Activated T-cell treated with anti-CD3 and anti-CD28 coated beads, Interleukin-2, amount 50 U/mL, for 1 hour (primary cell): Measurements from ENCODE around the gene ATG5.
"Not testable (repeated sequence)": the region's sequence is repeated elsewhere in the genome, so short reads cannot be mapped to it uniquely, and the experiment has no call there.

Source experiments
- DNase-seq: peaks from one replicate; pipeline ENCODE4 v3.0.0-alpha.2; 2020

The ATG5 gene

DNA sequence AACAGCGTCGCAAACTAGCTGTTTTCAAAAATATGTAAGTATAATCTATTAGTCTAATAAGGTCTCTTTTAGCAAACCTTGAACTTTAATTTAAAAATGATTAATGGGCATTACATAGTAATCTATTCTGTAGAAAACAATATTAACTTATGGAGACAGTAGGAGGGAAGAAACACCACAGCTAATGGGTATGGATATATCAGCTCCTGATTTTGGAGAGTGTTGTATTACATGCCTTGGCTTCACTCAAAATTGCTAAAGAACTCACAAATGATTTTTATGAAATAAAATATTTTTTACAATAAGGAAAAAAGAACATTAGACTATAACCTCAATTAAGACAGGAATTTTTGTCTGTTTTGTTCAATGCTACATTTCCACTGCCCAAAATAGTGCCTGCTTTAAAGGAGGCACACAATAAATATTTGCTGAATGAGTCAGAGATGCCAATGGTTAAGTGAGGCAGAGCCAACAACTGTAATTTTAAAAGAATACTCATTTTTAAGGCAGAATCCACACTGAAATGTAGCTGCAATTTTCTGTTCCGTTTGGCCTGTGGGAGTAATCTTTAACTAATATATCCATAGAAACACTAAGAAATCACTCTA, 15.7 kb downstream of the ATG5 start:
- DNase-seq: no peak

DNA sequence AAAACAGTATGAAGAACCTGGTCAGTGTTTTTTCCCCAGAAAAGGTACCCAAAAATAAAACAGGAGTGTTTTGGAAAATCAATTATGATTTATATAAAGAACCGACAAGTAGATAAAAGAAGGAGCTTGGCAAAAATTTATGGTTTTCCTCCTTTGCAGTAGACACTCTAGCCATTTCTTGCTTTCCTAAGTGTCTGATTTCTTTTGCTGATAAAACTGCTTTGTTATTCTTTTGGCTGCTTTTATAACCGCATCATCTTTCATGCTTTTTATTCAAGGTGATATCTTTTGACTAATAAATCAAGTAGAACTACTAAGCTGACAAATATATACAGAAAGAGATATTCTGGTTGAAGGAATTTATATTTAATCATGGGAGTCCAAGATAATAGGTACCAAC, 16.6 kb downstream of the ATG5 start:
- DNase-seq: no peak

DNA sequence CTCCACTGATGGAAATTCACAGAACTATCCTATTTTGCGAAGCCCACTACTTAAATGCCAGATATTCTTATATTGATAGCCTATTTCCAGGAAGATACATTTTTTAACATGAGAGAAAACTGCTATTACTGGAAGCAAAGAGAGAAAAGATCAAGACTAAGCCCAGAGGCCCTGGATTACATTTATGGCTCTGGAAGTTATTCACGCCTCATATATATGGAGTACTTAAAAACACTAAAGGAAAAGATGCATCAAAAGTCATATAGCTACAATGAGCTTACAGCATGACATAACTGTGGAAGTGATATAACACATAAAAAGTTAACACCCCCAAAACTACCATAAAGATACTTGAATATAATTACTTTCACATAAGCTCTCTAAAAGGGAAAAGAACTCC, 19.8 kb downstream of the ATG5 start:
- DNase-seq: no peak

DNA sequence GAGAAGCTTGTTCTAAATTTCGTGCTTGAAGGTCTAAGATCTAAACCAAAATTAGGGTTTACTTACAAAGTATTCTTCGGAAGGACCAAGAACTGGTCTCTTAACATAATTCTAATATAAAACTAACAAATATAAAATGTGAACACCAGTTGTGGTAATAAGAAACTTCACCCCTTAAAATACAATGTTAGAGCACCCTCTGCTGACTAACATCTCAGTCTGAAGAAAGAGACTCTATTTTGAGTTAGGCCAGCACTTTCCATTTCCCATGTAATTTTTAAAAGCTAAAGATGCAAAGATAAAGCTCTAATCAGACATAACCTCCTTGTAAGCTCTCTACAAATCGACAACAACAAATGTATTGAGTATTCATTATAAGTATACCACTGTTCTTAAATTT, 24.6 kb downstream of the ATG5 start:
- DNase-seq: no peak

DNA sequence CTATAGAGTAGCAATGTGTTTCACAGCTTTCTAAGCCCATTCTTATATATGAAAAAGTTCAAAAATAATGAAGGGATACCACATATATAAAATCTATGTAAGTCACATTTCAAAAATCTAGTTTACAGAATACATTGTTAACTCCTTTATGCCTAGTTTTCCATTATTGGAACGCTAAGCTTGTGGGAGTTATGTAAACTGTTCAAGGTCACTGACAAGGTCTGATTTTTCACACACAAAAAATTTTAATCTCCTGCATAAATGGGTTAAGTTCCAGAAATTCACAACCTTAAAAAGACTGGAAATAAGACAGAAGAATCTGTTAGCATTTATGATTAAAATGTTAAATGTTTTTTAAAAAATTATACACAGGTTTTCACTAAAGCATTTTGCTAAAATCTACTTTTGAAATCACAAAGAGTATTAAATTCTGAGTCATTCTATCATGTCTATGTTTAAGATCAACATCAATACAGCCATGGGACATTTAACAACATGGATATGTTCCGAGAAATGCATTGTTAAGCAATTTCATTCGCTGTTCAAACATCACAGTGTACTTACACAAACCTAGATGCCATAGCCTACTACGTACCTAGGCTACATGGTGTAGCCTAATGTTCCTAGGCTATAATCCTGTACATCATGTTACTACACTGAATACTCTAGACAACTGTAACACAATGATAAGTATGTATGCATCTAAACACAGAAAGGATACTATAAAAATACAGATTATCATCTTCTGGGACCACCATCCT, 25.4 kb downstream of the ATG5 start:
- no peak for DNase-seq

DNA sequence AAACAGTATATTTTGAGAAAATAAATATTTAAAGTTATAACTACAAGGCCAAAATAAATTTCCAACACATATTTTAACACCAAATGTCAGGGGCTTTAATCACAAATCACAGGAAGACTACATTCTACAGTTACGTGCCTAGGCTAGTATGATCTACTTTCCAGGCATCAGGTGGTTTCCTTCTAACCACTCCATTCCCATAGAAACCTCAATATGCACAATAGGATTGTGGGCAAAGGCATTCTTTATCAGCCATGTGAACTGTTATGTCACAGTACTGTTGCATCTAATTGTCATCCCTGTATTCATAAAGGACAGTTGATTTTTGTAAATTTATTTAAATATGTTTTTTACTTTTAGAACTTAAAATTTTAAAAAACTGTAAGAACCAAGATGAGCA, 32.4 kb downstream of the ATG5 start:
- DNase-seq: no peak

DNA sequence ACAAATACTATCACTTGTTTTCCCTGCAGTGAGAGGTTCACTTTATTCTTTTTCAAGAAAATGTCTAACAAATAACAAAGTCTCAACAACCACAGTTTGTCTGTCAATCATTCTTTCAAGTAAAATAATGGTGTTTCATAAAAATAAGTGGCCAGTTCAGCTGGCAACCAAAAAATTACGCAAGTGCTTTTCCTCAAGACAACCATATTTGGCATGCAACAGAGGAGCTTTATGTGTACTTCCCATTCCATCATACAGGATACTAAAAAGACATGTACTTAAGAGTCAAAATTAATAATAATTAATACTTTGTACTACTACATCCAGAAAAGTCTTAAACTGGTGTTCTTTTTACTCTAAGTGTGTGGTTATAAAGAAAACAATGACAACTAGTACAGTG, 34.6 kb downstream of the ATG5 start:
- DNase-seq: no peak

DNA sequence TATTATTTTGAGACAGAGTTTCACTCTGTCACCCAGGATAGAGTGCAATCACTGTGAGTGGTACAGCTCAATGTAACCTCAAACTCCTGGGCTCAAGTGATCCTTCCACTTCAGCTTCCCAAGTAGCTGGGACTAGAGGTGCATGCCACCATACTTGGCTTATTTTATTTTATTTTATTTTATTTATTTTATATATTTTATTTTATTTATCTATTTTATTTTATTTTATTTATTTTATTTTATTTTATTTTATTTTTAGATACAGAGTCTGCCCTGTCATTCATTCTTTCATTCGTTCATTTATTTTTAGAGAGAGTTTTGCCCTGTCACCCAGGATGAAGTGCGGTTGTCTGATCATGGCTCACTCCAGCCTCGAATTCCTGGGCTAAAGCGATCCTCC, 35.5 kb downstream of the ATG5 start:
- DNase-seq: no peak

DNA sequence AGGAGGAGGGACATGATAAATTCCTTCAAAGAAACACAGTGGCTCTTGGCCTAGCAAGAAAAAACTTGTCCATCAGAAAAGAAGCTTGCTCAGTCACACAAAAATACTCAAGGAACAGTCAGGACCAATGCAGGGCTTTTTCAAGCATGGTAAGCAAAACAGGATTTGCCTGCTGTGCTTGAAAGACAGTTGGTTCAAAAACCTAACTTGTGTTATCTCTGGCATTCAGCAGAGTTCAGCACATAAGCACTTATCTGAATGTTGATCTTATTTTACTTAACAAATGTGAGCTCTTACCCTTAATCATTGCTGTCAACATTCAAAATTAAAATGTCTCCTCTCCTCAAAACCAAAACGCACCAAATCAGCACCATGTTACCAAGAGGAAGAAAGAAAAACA, 38.3 kb downstream of the ATG5 start:
- no peak for DNase-seq

DNA sequence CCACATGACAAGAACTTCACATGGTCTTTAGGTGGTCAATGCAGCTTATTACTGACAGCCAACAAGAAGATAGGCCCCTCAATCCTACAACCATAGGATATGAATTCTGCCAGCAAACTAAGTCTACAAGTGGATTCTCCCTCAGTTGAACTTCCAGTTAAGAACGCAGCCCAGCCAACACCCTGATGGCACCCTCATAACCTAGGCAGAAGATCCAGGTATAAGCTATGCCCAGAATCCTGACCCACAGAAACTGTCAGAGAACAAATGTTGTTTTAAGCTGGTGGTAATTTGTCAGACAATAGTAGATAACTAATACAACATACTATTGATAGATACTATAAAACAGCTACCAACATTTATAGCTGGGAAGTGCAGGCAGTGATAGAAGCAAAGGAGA, 38.8 kb downstream of the ATG5 start:
- no peak for DNase-seq

DNA sequence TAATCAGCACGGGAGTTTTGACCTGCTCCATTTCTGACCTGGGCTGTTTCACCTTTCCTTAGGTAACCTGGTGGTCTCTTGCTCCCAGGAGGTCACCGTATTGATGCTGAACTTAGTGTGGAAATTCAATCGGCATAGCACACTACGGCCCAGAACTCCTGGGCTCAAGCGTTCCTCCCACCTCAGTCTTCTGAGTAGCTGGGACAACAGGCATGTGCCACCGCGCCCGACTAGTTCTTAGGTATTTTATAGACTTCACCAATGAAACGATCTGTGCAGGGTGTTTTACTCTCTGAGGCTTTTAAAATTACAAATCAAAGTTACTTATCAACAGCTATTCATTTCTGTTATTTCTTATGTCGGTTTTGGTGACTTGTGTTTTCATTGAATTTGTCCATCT, 42.1 kb downstream of the ATG5 start:
- DNase-seq: no peak

DNA sequence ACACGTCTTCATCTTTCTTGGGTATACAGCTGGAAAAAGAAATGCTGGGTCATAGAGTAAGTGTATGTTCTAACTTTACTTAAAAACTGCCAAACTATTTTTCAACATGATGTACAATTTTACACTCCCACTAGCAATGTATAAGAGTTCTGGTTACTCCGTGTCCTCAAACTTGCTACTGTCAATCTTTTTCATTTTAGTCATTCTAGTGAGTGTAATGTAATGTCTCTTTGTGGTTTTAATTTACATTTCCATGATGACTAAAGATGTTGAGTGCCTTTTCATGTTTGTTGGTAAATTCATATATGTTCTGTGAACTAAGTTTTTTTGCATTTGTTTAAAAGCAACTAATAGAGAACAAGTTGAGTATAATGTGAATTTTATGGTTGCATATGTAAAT, 43.9 kb downstream of the ATG5 start:
- no peak for DNase-seq

DNA sequence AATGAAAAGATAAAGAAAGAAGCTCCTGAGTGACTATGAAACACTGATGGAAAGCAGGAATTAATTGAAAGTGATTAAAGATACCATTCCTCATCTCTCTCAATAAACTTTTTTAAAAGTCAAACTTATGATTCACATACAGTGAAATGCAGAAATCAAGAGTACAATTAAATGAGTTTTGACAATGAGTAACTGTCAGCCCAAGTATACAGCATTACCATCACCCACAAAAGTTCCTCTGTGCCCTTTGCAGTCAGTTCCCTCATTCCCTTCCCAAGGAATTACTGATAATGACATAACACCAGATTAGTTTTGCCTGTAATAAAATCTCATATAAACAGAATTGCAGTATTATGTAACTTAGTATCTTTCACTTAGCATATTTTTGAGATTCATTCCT, 44.5 kb downstream of the ATG5 start:
- DNase-seq: no peak

DNA sequence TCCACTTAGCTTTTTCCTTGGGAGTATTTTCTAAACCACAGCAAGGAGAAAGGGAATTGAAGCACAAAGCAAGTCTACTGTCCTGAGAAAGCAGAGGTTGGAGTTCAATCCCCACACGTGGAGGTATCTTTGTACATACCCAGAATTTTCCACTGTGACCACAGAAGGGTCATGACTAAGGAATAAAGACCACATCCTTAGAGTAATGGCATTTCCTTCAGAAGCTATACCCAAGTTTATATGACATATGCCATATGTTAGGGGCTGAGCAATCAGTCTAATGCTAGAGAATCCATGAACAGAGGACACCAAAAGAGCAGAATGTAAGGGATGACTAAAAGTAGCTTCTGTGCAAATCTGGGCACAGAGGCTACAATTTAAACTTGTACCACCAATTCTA, 46.4 kb downstream of the ATG5 start:
- no peak for DNase-seq

DNA sequence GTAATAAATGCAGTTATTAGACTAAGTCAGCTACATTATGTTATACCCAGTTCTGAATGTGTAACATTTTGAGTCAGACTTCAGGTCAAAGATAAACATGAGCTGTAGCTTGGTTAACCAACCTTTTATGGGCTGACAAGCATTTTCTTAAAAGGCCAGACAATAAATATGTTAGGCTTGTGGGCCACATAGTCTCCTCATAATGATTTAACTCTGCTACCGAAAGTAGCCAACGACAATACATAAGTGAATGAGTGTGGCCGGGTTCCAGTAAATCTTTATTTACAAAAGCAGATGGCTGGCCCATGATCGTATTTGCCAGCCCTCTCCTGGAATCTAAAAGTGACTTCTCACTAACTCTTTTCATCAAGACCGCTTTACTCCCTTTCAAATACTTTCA, 49.9 kb downstream of the ATG5 start:
- DNase-seq: no peak

DNA sequence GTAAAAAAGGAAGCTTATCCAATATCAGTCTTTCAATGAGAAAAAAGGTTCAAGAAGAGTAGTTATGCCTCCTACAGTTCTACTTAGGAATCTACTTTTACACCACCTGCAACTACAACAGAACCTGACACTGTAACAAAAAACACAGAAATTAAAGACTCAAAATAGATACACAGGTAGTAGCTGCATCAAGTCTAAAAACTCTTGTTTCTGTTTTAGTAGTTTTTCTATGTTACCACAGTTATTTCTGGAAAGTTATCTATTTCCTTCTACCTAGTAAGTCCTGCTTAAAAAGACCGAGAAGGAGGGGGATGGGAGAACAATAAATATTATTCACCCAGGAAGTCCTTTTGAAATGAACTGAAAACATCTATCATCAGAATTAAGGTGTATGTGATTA, 52.5 kb downstream of the ATG5 start:
- DNase-seq: no peak

DNA sequence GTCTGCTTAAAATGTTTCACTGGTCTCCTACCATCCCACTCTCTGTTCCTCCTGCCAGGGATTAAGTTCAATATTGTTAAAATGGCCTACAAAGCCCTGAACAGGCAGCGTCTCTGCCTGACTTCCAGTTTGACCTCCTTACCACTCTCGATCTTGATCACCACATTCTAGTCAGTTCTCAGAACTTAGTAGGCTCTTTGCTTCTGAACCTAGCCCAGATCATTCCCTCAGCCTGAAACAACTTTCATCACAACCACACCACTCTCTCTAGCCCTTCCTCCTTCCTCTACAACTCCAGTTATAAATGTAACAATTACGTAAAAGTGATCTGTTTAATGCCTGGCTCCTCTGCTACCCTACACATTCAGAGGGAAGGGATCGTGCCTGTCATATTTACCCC, 53.3 kb downstream of the ATG5 start:
- DNase-seq: no peak

DNA sequence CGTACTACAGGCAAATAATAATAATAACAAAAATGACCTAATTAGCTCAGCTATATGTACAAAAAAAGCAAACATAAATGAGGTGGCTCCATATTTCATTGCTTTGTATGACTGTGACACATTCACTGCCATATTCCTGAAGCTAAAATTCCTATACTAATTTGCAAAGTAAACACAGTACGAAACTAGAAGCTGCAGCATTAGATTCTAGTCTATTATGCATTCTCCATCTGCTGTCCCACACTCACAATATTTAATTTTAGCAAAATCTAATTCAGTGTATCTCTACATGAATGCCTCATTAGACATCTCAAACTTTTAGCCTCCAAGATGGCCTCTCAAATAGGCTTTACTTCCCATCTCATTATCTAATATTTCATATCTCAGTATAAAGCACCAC, 55.1 kb downstream of the ATG5 start:
- DNase-seq: no peak

DNA sequence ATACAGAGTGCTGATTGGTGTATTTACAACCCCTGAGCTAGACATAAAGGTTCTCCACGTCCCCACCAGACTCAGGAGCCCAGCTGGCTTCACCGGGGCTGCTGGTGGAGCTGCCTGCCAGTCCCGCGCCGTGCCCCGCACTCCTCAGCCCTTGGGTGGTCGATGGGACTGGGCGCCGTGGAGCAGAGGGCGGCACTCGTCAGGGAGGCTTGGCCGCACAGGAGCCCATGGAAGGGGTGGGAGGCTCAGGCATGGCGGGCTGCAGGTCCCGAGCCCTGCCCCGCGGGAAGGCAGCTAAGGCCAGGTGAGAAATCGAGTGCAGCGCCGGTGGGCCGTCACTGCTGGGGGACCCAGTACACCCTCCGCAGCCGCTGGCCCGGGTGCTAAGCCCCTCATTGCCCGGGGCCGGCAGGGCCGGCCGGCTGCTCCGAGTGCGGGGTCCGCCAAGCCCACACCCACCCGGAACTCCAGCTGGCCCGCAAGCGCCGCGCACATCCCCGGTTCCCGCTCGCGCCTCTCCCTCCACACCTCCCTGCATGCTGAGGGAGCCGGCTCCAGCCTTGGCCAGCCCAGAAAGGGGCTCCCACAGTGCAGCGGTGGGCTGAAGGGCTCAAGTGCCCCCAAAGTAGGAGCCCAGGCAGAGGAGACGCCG, 56.2 kb downstream of the ATG5 start:
- not testable (repeated sequence) for DNase-seq

DNA sequence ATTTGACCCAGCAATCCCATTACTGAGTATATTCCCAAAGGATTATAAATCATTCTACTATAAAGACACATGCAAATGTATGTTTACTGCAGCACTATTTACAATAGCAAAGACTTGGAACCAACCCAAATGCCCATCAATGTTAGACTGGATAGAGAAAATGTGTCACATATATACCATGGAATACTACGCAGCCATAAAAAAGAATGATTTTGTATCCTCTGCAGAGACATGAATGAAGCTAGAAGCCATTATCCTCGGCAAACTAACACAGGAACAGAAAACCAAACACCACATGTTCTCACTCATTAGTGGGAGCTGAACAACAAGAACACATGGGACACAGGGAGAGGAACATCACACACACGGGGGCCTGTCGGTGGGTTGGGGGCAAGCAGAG, 57.1 kb downstream of the ATG5 start:
- not testable (repeated sequence) for DNase-seq

DNA sequence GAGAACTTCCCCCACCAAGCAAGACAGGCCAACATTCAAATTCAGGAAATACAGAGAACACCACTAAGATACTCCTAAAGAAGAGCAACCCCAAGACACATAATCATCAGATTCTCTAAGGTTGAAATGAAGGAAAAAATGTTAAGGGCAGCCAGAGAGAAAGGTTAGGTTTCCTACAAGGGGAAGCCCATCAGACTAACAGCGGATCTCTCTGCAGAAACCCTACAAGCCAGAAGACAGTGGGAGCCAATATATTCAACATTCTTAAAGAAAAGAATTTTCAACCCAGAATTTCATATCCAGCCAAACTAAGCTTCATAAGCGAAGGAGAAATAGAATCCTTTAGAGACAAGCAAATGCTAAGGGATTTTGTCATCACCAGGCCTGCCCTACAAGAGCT, 61.1 kb downstream of the ATG5 start:
- DNase-seq: not testable (repeated sequence)

DNA sequence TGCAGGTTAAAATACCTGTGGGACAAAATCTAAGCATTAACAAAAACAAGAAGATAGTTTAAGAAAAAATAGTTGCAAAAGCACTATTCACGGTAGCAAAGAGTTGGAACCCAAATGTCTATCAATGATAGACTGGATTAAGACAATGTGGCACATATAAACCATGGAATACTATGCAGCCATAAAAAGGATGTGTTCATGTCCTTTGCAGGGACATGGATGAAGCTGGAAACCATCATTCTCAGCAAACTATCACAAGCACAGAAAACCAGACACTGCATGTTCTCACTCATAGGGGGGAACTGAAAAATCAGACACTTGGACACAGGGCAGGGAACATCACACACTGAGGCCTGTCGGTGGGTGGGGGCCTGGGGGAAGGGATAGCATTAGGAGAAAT, 65.8 kb downstream of the ATG5 start:
- DNase-seq: not testable (repeated sequence)

DNA sequence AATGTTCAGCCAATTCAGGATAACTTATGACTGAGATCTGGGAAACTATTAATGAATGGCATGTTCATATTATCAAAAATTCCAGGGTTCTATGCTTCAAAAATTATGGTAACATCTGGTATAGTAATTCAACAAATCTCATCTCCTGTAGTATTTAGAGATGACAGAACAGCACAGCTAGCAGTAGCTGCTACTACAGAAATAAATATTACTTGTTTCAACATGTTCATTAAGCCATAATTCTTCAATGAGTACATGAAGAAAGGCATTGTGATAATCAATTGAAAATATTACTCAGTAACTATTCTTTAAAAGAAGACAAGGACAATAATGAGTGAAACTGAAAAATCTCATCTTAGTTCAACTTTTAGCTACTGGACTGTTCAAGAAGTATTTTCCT, 66.8 kb downstream of the ATG5 start:
- DNase-seq: no peak

DNA sequence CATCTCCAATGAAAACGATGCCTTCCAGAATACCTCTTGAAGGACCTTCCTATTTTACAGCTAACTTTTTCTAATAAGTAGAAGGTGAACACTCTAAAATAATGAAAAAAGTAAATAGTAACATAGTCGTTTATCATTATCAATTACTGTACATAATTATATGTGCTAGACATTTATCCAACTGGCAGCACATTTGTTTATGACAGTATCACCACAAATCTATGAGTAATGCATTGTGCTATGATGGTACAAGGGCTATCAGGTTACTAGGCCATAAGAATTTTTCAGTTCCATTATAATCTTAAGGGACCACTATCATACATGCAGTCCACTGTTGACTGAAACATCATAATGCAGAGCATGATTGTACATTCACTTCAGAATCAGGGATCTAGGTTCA, 68.4 kb downstream of the ATG5 start:
- DNase-seq: no peak
